C4-2B (cell line): ENCODE data around the gene CRYAB.

Experiments
- CTCF ChIP-seq: fragments of 450-650 bp; conservative IDR thresholded peaks from 2 replicates; pipeline ENCODE4 v1.5.1; 2017; ENCODE audit warnings: mild to moderate bottlenecking
- ZFX ChIP-seq: fragments of 450-650 bp; IDR thresholded peaks from 2 replicates; pipeline ENCODE4 v1.6.1; 2017

GRCh38 chr11:111930472-111930871 is 18.9 kb upstream of the CRYAB start:
- no peak for TF ChIP-seq CTCF
- TF ChIP-seq ZFX: no peak
